Mesenchymal stem cell (in vitro differentiated cells and primary cell): ENCODE measurements around the gene KCNH5.

Source experiments
- DNase-seq: peaks from one replicate; pipeline ENCODE4 v3.0.0-alpha.2; 2013
- H2AFZ ChIP-seq: one replicate; pipeline ENCODE4 v1.6.1; 2013; ENCODE audit warnings: low read depth, mild to moderate bottlenecking, control low read depth, inconsistent platforms, low read length, moderate library complexity
- H2AK5ac ChIP-seq: 2 replicates; pipeline ENCODE4 v1.6.1; 2013; ENCODE audit warnings: low read length, moderate library complexity, mild to moderate bottlenecking, inconsistent platforms; ENCODE audit not compliant: severe bottlenecking
- H2BK120ac ChIP-seq: one replicate; pipeline ENCODE4 v1.6.1; 2013; ENCODE audit warnings: low read depth, mild to moderate bottlenecking, inconsistent platforms, low read length, moderate library complexity
- H2BK12ac ChIP-seq, 2 experiments: one replicate each; pipeline ENCODE4 v1.6.1; 2013; ENCODE audit warnings: inconsistent platforms in 2 of 2, low read length in 2 of 2, mild to moderate bottlenecking in 2 of 2, moderate library complexity in 2 of 2, control low read depth in 1 of 2
- H2BK15ac ChIP-seq: one replicate; pipeline ENCODE4 v1.6.1; 2013; ENCODE audit warnings: mild to moderate bottlenecking, low read depth, inconsistent platforms; ENCODE audit not compliant: poor library complexity, severe bottlenecking
- H2BK5ac ChIP-seq: 2 replicates; pipeline ENCODE4 v1.6.1; 2013; ENCODE audit warnings: low read depth, mild to moderate bottlenecking, low read length, control low read depth, inconsistent platforms; ENCODE audit not compliant: poor library complexity, severe bottlenecking
- H3K14ac ChIP-seq, 2 experiments: one replicate each; pipeline ENCODE4 v1.6.1; 2013; ENCODE audit warnings: inconsistent platforms in 2 of 2, low read length in 2 of 2, control low read depth in 1 of 2, mild to moderate bottlenecking in 1 of 2, moderate library complexity in 1 of 2
- H3K18ac ChIP-seq, 2 experiments: one replicate each; pipeline ENCODE4 v1.6.1; 2013; ENCODE audit warnings: inconsistent platforms in 2 of 2, low read length in 2 of 2, control low read depth in 1 of 2, low read depth in 1 of 2, mild to moderate bottlenecking in 1 of 2
- H3K23ac ChIP-seq, 2 experiments: one replicate each; pipeline ENCODE4 v1.6.1; 2013; ENCODE audit warnings: inconsistent platforms in 2 of 2, low read length in 2 of 2, mild to moderate bottlenecking in 2 of 2, moderate library complexity in 2 of 2, control low read depth in 1 of 2
- H3K27ac ChIP-seq: 2 replicates; pipeline ENCODE4 v1.5.1; 2013; ENCODE audit warnings: mild to moderate bottlenecking, moderate library complexity, low read length, control low read depth, inconsistent platforms; ENCODE audit not compliant: poor library complexity, severe bottlenecking
- H3K27me3 ChIP-seq, 2 experiments: 2 replicates each; pipeline versions ENCODE4 v1.6.1 to v1.7.0; 2013; ENCODE audit warnings: low read length in 2 of 2, mild to moderate bottlenecking in 2 of 2, moderate library complexity in 2 of 2, control low read depth in 1 of 2, inconsistent platforms in 1 of 2; ENCODE audit not compliant: control insufficient read depth in 1 of 2, insufficient read depth in 1 of 2
- H3K36me3 ChIP-seq, 2 experiments: 2 replicates each; pipeline versions ENCODE4 v1.6.1 to v1.7.0; 2013; ENCODE audit warnings: low read length in 2 of 2, control low read depth in 1 of 2, inconsistent platforms in 1 of 2, low read depth in 1 of 2, mild to moderate bottlenecking in 1 of 2; ENCODE audit not compliant: insufficient read depth in 2 of 2, control insufficient read depth in 1 of 2
- H3K4ac ChIP-seq, 2 experiments: one replicate each; pipeline ENCODE4 v1.6.1; 2013; ENCODE audit warnings: inconsistent platforms in 2 of 2, low read length in 2 of 2, mild to moderate bottlenecking in 2 of 2, moderate library complexity in 2 of 2, control low read depth in 1 of 2, low read depth in 1 of 2
- H3K4me1 ChIP-seq: 2 replicates; pipeline ENCODE4 v1.6.1; 2013; ENCODE audit warnings: low read depth, low read length, control low read depth; ENCODE audit not compliant: control insufficient read depth, insufficient read depth
- H3K4me2 ChIP-seq: 2 replicates; pipeline ENCODE4 v1.6.1; 2013; ENCODE audit warnings: low read length, mild to moderate bottlenecking, inconsistent platforms; ENCODE audit not compliant: poor library complexity, severe bottlenecking
- H3K4me3 ChIP-seq, 2 experiments: 2 replicates each; pipeline versions ENCODE4 v1.5.1 to v1.7.0; 2013; ENCODE audit warnings: low read length in 2 of 2, mild to moderate bottlenecking in 2 of 2, control low read depth in 1 of 2, low read depth in 1 of 2; ENCODE audit not compliant: insufficient read depth in 1 of 2
- H3K79me1 ChIP-seq: replicated peaks from 2 replicates; pipeline ENCODE4 v1.6.1; 2013; ENCODE audit warnings: mild to moderate bottlenecking, control low read depth, low read length, inconsistent platforms; ENCODE audit not compliant: poor library complexity, severe bottlenecking
- H3K9ac ChIP-seq: 2 replicates; pipeline ENCODE4 v1.7.0; 2013; ENCODE audit warnings: mild to moderate bottlenecking, low read length, moderate library complexity
- H3K9me3 ChIP-seq: 2 replicates; pipeline ENCODE4 v1.7.0; 2013; ENCODE audit warnings: mild to moderate bottlenecking, low read length; ENCODE audit not compliant: control insufficient read depth
- H4K8ac ChIP-seq: one replicate; pipeline ENCODE4 v1.6.1; 2013; ENCODE audit warnings: inconsistent platforms, mild to moderate bottlenecking, low read length, moderate library complexity
- H4K91ac ChIP-seq: one replicate; pipeline ENCODE4 v1.6.1; 2013; ENCODE audit warnings: mild to moderate bottlenecking, low read length, inconsistent platforms
- WGBS: methylation state at CpG from one replicate; pipeline ENCODE4 v1.1.7; 2013; ENCODE audit warnings: mixed read lengths; 5-methylcytosine and 5-hydroxymethylcytosine counted together

KCNH5 gene

GRCh38 chr14:62819931-62820330 lies 225.3 kb downstream of the KCNH5 start:
- Histone ChIP-seq H3K27ac (no peak overlapping the region), H3K4ac (no peak overlapping the region), H2BK12ac (no peak overlapping the region), H2AFZ (no peak overlapping the region), H3K4me3 (no peak overlapping the region), H3K36me3 (no peaks in the 10 kb centered on the region), H2BK5ac (no peak overlapping the region), H3K9me3 (peaks cover 1% of the 10 kb centered on the region), H3K4me1 (no peaks in the 10 kb centered on the region), H4K91ac (no peak overlapping the region), H2BK15ac (no peak overlapping the region), H3K79me1 (no peaks in the 10 kb centered on the region), H2BK120ac (no peak overlapping the region), H3K23ac (no peak overlapping the region), H2AK5ac (no peak overlapping the region), H3K27me3 (no peaks in the 10 kb centered on the region), H4K8ac (no peak overlapping the region), H3K9ac (no peak overlapping the region), H3K18ac (no peak overlapping the region), H3K14ac (no peak overlapping the region), H3K4me2 (no peak overlapping the region)
- WGBS, result no CpG with 5 or more reads among the region's 1 CpG
- no peak for DNase-seq

GRCh38 chr14:62807636-62808035 lies 237.6 kb downstream of the KCNH5 start:
- Histone ChIP-seq H3K9me3 (peaks cover 6% of the 10 kb centered on the region), H3K27me3 (no peaks in the 10 kb centered on the region)

GRCh38 chr14:62800577-62800976 lies 244.7 kb downstream of the KCNH5 start:
- Histone ChIP-seq H3K4me3 (no peak overlapping the region), H3K36me3 (no peaks in the 10 kb centered on the region), H2BK5ac (no peak overlapping the region), H3K9me3 (no peaks in the 10 kb centered on the region), H2AK5ac (no peak overlapping the region), H3K79me1 (no peaks in the 10 kb centered on the region), H3K9ac (no peak overlapping the region), H3K18ac (no peak overlapping the region), H3K4me2 (no peak overlapping the region), H3K4me1 (no peaks in the 10 kb centered on the region), H2BK15ac (no peak overlapping the region), H4K8ac (no peak overlapping the region), H4K91ac (no peak overlapping the region), H2AFZ (no peak overlapping the region), H3K27me3 (no peaks in the 10 kb centered on the region), H3K4ac (no peak overlapping the region), H3K14ac (no peak overlapping the region), H2BK12ac (no peak overlapping the region), H3K23ac (no peak overlapping the region), H3K27ac (no peak overlapping the region), H2BK120ac (no peak overlapping the region)
- WGBS, result no CpG with 5 or more reads among the region's 3 CpGs
- DNase-seq, result no peak

More at GRCh38 chr14:62807636-62808035, 237.6 kb downstream of the KCNH5 start:
- Histone ChIP-seq H4K8ac (no peak overlapping the region), H2BK15ac (no peak overlapping the region), H3K4me3 (no peak overlapping the region), H4K91ac (no peak overlapping the region), H3K23ac (no peak overlapping the region), H3K4me1 (no peaks in the 10 kb centered on the region), H3K14ac (no peak overlapping the region), H3K4ac (no peak overlapping the region), H2BK12ac (no peak overlapping the region), H3K18ac (no peak overlapping the region), H3K36me3 (no peaks in the 10 kb centered on the region), H2AK5ac (no peak overlapping the region), H3K79me1 (no peaks in the 10 kb centered on the region), H3K4me2 (no peak overlapping the region), H3K9ac (no peak overlapping the region), H2BK5ac (no peak overlapping the region), H3K27ac (no peak overlapping the region), H2AFZ (no peak overlapping the region), H2BK120ac (no peak overlapping the region)
- WGBS, result 76% methylated on average over 3 of the region's 4 CpGs
- no peak for DNase-seq

DNA sequence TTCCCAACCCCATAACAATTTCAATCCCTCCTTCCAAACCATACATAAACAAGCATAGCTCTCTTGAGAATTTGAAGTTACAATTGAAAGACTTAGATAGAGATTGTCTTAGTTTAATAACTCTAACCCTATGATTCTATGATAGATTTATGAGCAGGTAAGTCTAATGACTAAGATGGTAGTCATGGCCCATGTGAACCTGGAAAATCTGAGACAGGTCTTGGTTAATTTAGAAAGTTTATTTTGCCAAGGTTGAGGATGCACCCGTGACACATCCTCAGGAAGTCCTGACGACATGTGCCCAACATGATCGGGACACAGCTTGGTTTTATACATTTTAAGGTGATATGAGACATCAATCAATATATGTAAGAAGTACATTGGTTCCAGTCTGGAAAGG lies 248.8 kb downstream of the KCNH5 start:
- H3K79me1 ChIP-seq, result no peaks in the 10 kb centered on the region
- 73% methylated on average over 3 of the region's 3 CpGs for WGBS

More for the DNA sequence above, 248.8 kb downstream of the KCNH5 start:
- Histone ChIP-seq H3K9ac (no peak overlapping the region), H3K23ac (no peak overlapping the region), H2BK12ac (no peak overlapping the region), H3K4me2 (no peak overlapping the region), H2AFZ (no peak overlapping the region), H2BK5ac (no peak overlapping the region), H2BK15ac (no peak overlapping the region), H3K27me3 (no peaks in the 10 kb centered on the region), H3K36me3 (no peaks in the 10 kb centered on the region), H3K27ac (no peak overlapping the region), H3K18ac (no peak overlapping the region), H3K14ac (no peak overlapping the region), H3K4ac (no peak overlapping the region), H2AK5ac (no peak overlapping the region), H4K91ac (no peak overlapping the region), H3K9me3 (peaks cover 8% of the 10 kb centered on the region), H3K4me3 (no peak overlapping the region), H3K4me1 (no peaks in the 10 kb centered on the region), H2BK120ac (no peak overlapping the region), H4K8ac (no peak overlapping the region)
- DNase-seq, result no peak
